Dedifferentiated amniotic fluid mesenchymal stem cell (primary cell): ENCODE measurements around the gene GSC2.

Source experiments
- DNase-seq: peaks from one replicate; pipeline ENCODE4 v3.0.0-alpha.2; 2016; ENCODE audit errors: extremely low spot score

The GSC2 gene

GRCh38 chr22:19149991-19150390 lies at the start of gene GSC2:
Gene GSC2, minus strand, starts transcription at chr22:19150292. Its CDS starts 9 bp downstream, at chr22:19150283.
- no peak for DNase-seq

GRCh38 chr22:19199479-19199878 lies 49.4 kb upstream of the GSC2 start:
- DNase-seq: no peak

- no peak for DNase-seq
Observed at GRCh38 chr22:19197997-19198865, 48.1 kb upstream of the GSC2 start.

- no peak for DNase-seq
Observed at GRCh38 chr22:19196841-19197612, 46.9 kb upstream of the GSC2 start.

- no peak for DNase-seq
Observed at GRCh38 chr22:19195796-19196731, 46.0 kb upstream of the GSC2 start.

- no peak for DNase-seq
Observed at GRCh38 chr22:19194766-19195536, 44.9 kb upstream of the GSC2 start.

- no peak for DNase-seq
Observed at GRCh38 chr22:19193879-19194278, 43.8 kb upstream of the GSC2 start.

- DNase-seq: no peak
Observed at GRCh38 chr22:19187716-19188563, 37.8 kb upstream of the GSC2 start.

GRCh38 chr22:19184276-19184997 lies 34.3 kb upstream of the GSC2 start:
- DNase-seq: no peak

GRCh38 chr22:19183216-19183615 lies 33.1 kb upstream of the GSC2 start:
- no peak for DNase-seq

GRCh38 chr22:19182472-19183157 lies 32.5 kb upstream of the GSC2 start:
- no peak for DNase-seq

GRCh38 chr22:19181786-19182471 lies 31.8 kb upstream of the GSC2 start:
- DNase-seq: no peak

- DNase-seq: no peak
Observed at GRCh38 chr22:19180740-19181410, 30.8 kb upstream of the GSC2 start.

GRCh38 chr22:19180234-19180633 lies 30.1 kb upstream of the GSC2 start:
- no peak for DNase-seq

GRCh38 chr22:19179497-19180048 lies 29.5 kb upstream of the GSC2 start:
- peak; percentile 71 for DNase-seq

GRCh38 chr22:19178657-19179496 lies 28.8 kb upstream of the GSC2 start, which contains the start of gene SLC25A1:
Gene SLC25A1, minus strand, starts transcription at chr22:19178736. Its CDS starts 63 bp downstream, at chr22:19178673.
- DNase-seq: peak; percentile 77
